HepG2 (cell line): ENCODE data around the gene CKS1B. TPM values are rescaled to one million over a fixed set of nuclear protein-coding genes. Genes with fewer than 3 reads are reported as not detected.
A peak's percentile ranks its signal among the peaks of the same experiment; 100 is the strongest.

Experiments
- BRD4 ChIP-seq: sonication (generic); formaldehyde crosslinking; IDR thresholded peaks from 2 replicates; pipeline ENCODE4 v1.4.0; 2020; ENCODE audit warnings: missing genetic modification reagents
- DNMT3B ChIP-seq: conservative IDR thresholded peaks from 2 replicates; pipeline ENCODE4 v1.6.1; 2016; ENCODE audit warnings: missing biosample characterization, control low read depth
- FOXO4 ChIP-seq: sonication (generic); formaldehyde crosslinking; conservative IDR thresholded peaks from 2 replicates; pipeline ENCODE4 v1.8.1; 2023; ENCODE audit warnings: missing genetic modification reagents
- GPBP1L1 ChIP-seq: sonication (generic); formaldehyde crosslinking; IDR thresholded peaks from 2 replicates; pipeline ENCODE4 v1.5.0; 2020; ENCODE audit warnings: mild to moderate bottlenecking, missing genetic modification reagents
- KDM2A ChIP-seq: sonication (generic); formaldehyde crosslinking; IDR thresholded peaks from 2 replicates; pipeline ENCODE4 v1.4.0; 2020; ENCODE audit warnings: low read depth, missing genetic modification reagents, borderline replicate concordance
- KLF15 ChIP-seq: sonication (generic); formaldehyde crosslinking; IDR thresholded peaks from 2 replicates; pipeline ENCODE4 v1.8.1; 2023; ENCODE audit warnings: borderline replicate concordance, mild to moderate bottlenecking, inconsistent platforms, missing genetic modification reagents, mixed read lengths
- NFKBIZ ChIP-seq: IDR thresholded peaks from 2 replicates; pipeline ENCODE4 v1.6.1; 2018; ENCODE audit warnings: missing genetic modification reagents, missing compliant biosample characterization
- SKI ChIP-seq: fragments of 450-650 bp; IDR thresholded peaks from one replicate; pipeline ENCODE4 v1.6.1; 2018; ENCODE audit warnings: mild to moderate bottlenecking; ENCODE audit not compliant: partially characterized antibody
- TCF7L2 ChIP-seq: IDR thresholded peaks from 2 replicates; pipeline ENCODE4 v1.6.1; 2011; ENCODE audit warnings: mild to moderate bottlenecking, low read depth, low read length, moderate library complexity
- TEF ChIP-seq: sonication (generic); formaldehyde crosslinking; IDR thresholded peaks from 2 replicates; pipeline ENCODE4 v1.5.0; 2020; ENCODE audit warnings: missing genetic modification reagents
- XBP1 ChIP-seq: sonication (generic); formaldehyde crosslinking; IDR thresholded peaks from 2 replicates; pipeline ENCODE4 v1.5.0; 2020; ENCODE audit warnings: missing genetic modification reagents
- ZBTB21 ChIP-seq: sonication (generic); formaldehyde crosslinking; IDR thresholded peaks from 2 replicates; pipeline ENCODE4 v1.4.0; 2020; ENCODE audit warnings: missing genetic modification reagents
- ZBTB7B ChIP-seq: sonication (generic); formaldehyde crosslinking; IDR thresholded peaks from 2 replicates; pipeline ENCODE4 v1.4.0; 2020; ENCODE audit warnings: missing genetic modification reagents
- ZBTB8A ChIP-seq: sonication (generic); formaldehyde crosslinking; IDR thresholded peaks from 2 replicates; pipeline ENCODE4 v1.4.0; 2020; ENCODE audit warnings: mild to moderate bottlenecking, low read depth, missing genetic modification reagents, borderline replicate concordance
- ZFP82 ChIP-seq: sonication (generic); formaldehyde crosslinking; IDR thresholded peaks from 2 replicates; pipeline ENCODE4 v1.5.1; 2020; ENCODE audit warnings: mild to moderate bottlenecking, missing genetic modification reagents, borderline replicate concordance
- ZFP91 ChIP-seq: sonication (generic); formaldehyde crosslinking; IDR thresholded peaks from 2 replicates; pipeline ENCODE4 v1.9.0; 2022; ENCODE audit warnings: missing genetic modification reagents, mild to moderate bottlenecking, borderline replicate concordance
- ZNF10 ChIP-seq: sonication (generic); formaldehyde crosslinking; IDR thresholded peaks from 2 replicates; pipeline ENCODE4 v1.4.0; 2020; ENCODE audit warnings: mild to moderate bottlenecking, low read depth, missing genetic modification reagents, borderline replicate concordance
- ZNF430 ChIP-seq: sonication (generic); formaldehyde crosslinking; IDR thresholded peaks from 2 replicates; pipeline ENCODE4 v1.9.0; 2021; ENCODE audit warnings: mild to moderate bottlenecking, missing genetic modification reagents
- ZNF512 ChIP-seq: sonication (generic); formaldehyde crosslinking; IDR thresholded peaks from 2 replicates; pipeline ENCODE4 v1.4.0; 2020; ENCODE audit warnings: mild to moderate bottlenecking, missing genetic modification reagents
- ZNF691 ChIP-seq: sonication (generic); formaldehyde crosslinking; IDR thresholded peaks from 2 replicates; pipeline ENCODE4 v1.4.0; 2020; ENCODE audit warnings: missing genetic modification reagents, low read depth, mild to moderate bottlenecking, borderline replicate concordance
- ZNF7 ChIP-seq: IDR thresholded peaks from 2 replicates; pipeline ENCODE4 v1.6.1; 2016; ENCODE audit warnings: missing biosample characterization, missing genetic modification reagents
- ZNF703 ChIP-seq: sonication (generic); formaldehyde crosslinking; IDR thresholded peaks from 2 replicates; pipeline ENCODE4 v1.5.1; 2020; ENCODE audit warnings: missing genetic modification reagents, mild to moderate bottlenecking, moderate library complexity, borderline replicate concordance
- ZNF737 ChIP-seq: sonication (generic); formaldehyde crosslinking; IDR thresholded peaks from 2 replicates; pipeline ENCODE4 v1.5.0; 2020; ENCODE audit warnings: missing genetic modification reagents, mild to moderate bottlenecking, borderline replicate concordance
- polyA plus RNA-seq, 8 experiments: library from polyadenylated mRNA; depleted of rRNA in 3 of 8; stranded (reverse) in 7 of 8; unstranded in 1 of 8; fragments of >200 nt; fragmentation: Illumina TruSeq in 4 of 8; extraction: Trizol in 4 of 8; gene quantifications; 2 replicates each; pipeline versions ENCODE4 v1.2.1 to v1.2.3, GENCODE V29; 2011 to 2016; ENCODE audit warnings: low read depth in 4 of 8, missing spikeins in 1 of 8, mixed read lengths in 1 of 8; ENCODE audit not compliant: insufficient read depth in 1 of 8
- total RNA-seq, 5 experiments: library from RNA; depleted of rRNA; stranded (reverse); fragments of >200 nt; fragmentation: Illumina TruSeq; extraction: Trizol; gene quantifications; 2 replicates each; pipeline ENCODE4 v1.2.3, GENCODE V29; 2016; ENCODE audit warnings: low read depth in 1 of 5

Gene CKS1B
- total and polyA plus RNA-seq, 2 of the 13 experiments (the other 11 are each of a cell fraction or from before 2014, with no cell fraction given): 217 to 222 TPM

GRCh38 chr1:154931940-154932487 lies 42.5 kb upstream of the CKS1B start (continued):
- TF ChIP-seq FOXO4 (CRISPR knock-in tag): no peak
- TF ChIP-seq ZBTB21: no peak
- TF ChIP-seq SKI: peak; percentile 18
- no peak for TF ChIP-seq TCF7L2
- TF ChIP-seq ZNF7 (CRISPR knock-in tag): no peak
- no peak for TF ChIP-seq KLF15
- no peak for TF ChIP-seq DNMT3B (CRISPR knock-in tag)
- TF ChIP-seq ZFP82 (CRISPR knock-in tag): peak; percentile 34; the same call in 1 of the 2 replicates
- TF ChIP-seq ZNF691 (CRISPR knock-in tag): no peak
- TF ChIP-seq BRD4 (CRISPR knock-in tag): 0 out of 2 replicates have a peak, but pooled peaks have one; percentile 22
- no peak for TF ChIP-seq ZNF10
- TF ChIP-seq ZBTB7B (CRISPR knock-in tag): 0 out of 2 replicates have a peak, but pooled peaks have one; percentile 34
- no peak for TF ChIP-seq ZNF737 (CRISPR knock-in tag)
- TF ChIP-seq ZNF512 (CRISPR knock-in tag): no peak
- TF ChIP-seq ZNF703 (CRISPR knock-in tag): no peak
- TF ChIP-seq KDM2A (CRISPR knock-in tag): peak; percentile 37; the same call in 1 of the 2 replicates
- no peak for TF ChIP-seq NFKBIZ (CRISPR knock-in tag)
- no peak for TF ChIP-seq TEF
- no peak for TF ChIP-seq GPBP1L1 (CRISPR knock-in tag)
- TF ChIP-seq ZBTB8A (CRISPR knock-in tag): no peak
- peak; percentile 46; the same call in 1 of the 2 replicates for TF ChIP-seq ZFP91 (CRISPR knock-in tag)
- no peak for TF ChIP-seq XBP1 (CRISPR knock-in tag)
- no peak for TF ChIP-seq ZNF430
